ENCODE measurements around the gene SSRP1. TPM values are rescaled to one million over a fixed set of nuclear protein-coding genes. Genes with fewer than 3 reads are reported as not detected.

Gene SSRP1
- total and polyA plus RNA-seq, 2 of the 4 experiments (the other 2 are of a cell fraction), result 106 to 146 TPM

- no peak overlapping the region for H2BK120ac ChIP-seq (ENCODE audit: low read depth, low read length)
- H2BK5ac ChIP-seq (ENCODE audit: low read depth, low read length, poor library complexity, severe bottlenecking), result no peak overlapping the region
- no peak overlapping the region for H2AK5ac ChIP-seq (ENCODE audit: low read depth, low read length)
- no peak overlapping the region for H3K9ac ChIP-seq (ENCODE audit: low read depth, low read length)
- no peak overlapping the region for H3K23ac ChIP-seq (ENCODE audit: low read depth, low read length)
- H3K4me2 ChIP-seq (ENCODE audit: low read depth, low read length), result no peak overlapping the region
- CTCF ChIA-PET, result no interaction called here
- H4K8ac ChIP-seq (ENCODE audit: low read depth in 2 of 2, low read length in 2 of 2), result no peak overlapping the region
- H3K56ac ChIP-seq (ENCODE audit: extremely low read depth, insufficient read depth, low read length), result no peak overlapping the region
- H3K4me3 ChIP-seq (ENCODE audit: insufficient read depth, low read depth, low read length), result no peak overlapping the region
- no peak for TF ChIP-seq CHD1 (IDR thresholded peaks at IDR 0.05; ENCODE audit: low read depth, low read length)
- no peak overlapping the region for H2BK20ac ChIP-seq (ENCODE audit: low read depth, low read length)
- H4K20me1 ChIP-seq (ENCODE audit: insufficient read depth, low read length), result no peaks in the 10 kb centered on the region
- H2BK15ac ChIP-seq (ENCODE audit: low read depth, low read length), result no peak overlapping the region
- in situ Hi-C loops (cut with MboI; ENCODE audit: low sequenced_read_pairs), result no loop called here
- peaks cover 12% of the 10 kb centered on the region for H3K9me3 ChIP-seq (ENCODE audit: control insufficient read depth, insufficient read depth, low read length)
- H2AFZ ChIP-seq (replicated peaks; ENCODE audit: low read length, poor library complexity), result no peak overlapping the region
- peaks cover 12% of the 10 kb centered on the region for H3K4me1 ChIP-seq (ENCODE audit: control insufficient read depth, insufficient read depth, low read length)
- no peak overlapping the region for H4K91ac ChIP-seq (ENCODE audit: insufficient read depth, low read depth, low read length)
- peaks cover 0 to 7% of the 10 kb centered on the region in 2 experiments; a peak in 1 of 4 replicates for H3K79me1 ChIP-seq (ENCODE audit: low read depth in 1 of 2, low read length in 2 of 2)
- H2AK9ac ChIP-seq (replicated peaks; ENCODE audit: low read depth, low read length, poor library complexity), result peak overlapping the region; percentile 33
- no peak overlapping the region for H3K14ac ChIP-seq (replicated peaks; ENCODE audit: low read depth, low read length)
- no peaks in the 10 kb centered on the region for H3K27me3 ChIP-seq (ENCODE audit: control insufficient read depth, insufficient read depth, low read length)
- dilution Hi-C loops (cut with HindIII; ENCODE audit: low sequenced_read_pairs, unreplicated experiment), result no loop called here
- H3K36me3 ChIP-seq (ENCODE audit: control insufficient read depth, insufficient read depth, low read length), result peaks cover 50% of the 10 kb centered on the region
- H3K4ac ChIP-seq (ENCODE audit: low read depth, low read length), result no peak overlapping the region
- ATAC-seq (ENCODE audit: low read depth) (no peak), DNase-seq (no peak)
- H3K9me1 ChIP-seq (ENCODE audit: insufficient read depth, low read length), result peaks cover 14% of the 10 kb centered on the region
- no TSS peak for BruUV-seq (replicated peaks)
- no peak overlapping the region for H4K5ac ChIP-seq (ENCODE audit: low read depth, low read length)
- H3K18ac ChIP-seq (ENCODE audit: low read depth, low read length), result no peak overlapping the region
- POLR2A ChIA-PET (ENCODE audit: unreplicated experiment), result no interaction called here
- no peak overlapping the region for H3K27ac ChIP-seq (ENCODE audit: insufficient read depth, low read length)
- WGBS, 2 experiments (ENCODE audit: extremely low coverage in 2 of 2, insufficient read length in 1 of 2), result 100% methylated on average over 1 of the region's 2 CpGs; no CpG with 5 or more reads in 1 of the 2 experiments
- intact Hi-C loops (cut with micrococcal nuclease), result no loop called here
These were observed 38.5 kb downstream of the SSRP1 start for GRCh38 chr11:57297221-57297620.
